ENCODE results near the gene TDRD9.

DNA sequence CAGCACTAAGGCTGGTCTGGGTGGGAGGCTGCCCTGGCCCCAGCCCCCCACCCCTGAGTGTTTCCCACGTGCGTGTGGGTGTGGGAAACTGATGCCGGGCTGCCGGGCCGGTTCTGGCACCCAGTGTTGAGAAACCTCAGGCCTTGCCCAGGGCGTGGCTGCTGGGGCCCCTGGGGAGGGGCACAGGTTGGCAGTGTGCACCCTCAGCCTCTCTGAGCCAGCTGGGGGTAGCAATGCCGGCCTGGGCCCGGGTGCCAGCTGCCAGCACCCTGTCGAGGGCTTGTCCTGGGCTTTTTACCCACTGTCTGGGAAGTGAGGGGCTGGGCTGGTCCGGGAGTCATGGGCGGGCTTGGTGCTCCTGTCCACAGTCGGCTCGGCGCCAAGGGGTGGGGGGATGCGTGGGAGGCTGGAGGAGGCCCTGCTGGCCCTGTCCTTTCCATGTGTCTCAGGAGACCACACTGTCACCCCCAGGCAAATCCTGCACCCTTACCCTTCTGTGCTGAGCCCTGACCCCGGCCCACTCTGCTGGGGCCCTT, 172.9 kb downstream of the TDRD9 start:
- TF ChIP-seq POLR2A (IDR thresholded peaks at IDR 0.05; ENCODE audit: low read depth) (no peak), EP300 (IDR thresholded peaks at IDR 0.05) (no peak), CTCF (IDR thresholded peaks at IDR 0.05) (no peak), POLR2AphosphoS5 (IDR thresholded peaks at IDR 0.05) (no peak)

All from esophagus muscularis mucosa (tissue), 4 donors.